ENCODE data around the gene STEAP2.
"Not testable (repeated sequence)": the region's sequence is repeated elsewhere in the genome, so short reads cannot be mapped to it uniquely, and the experiment has no call there.

STEAP2 gene

GRCh38 chr7:90211391-90212148, at the start of gene STEAP2:
STEAP2 (plus strand) TSS chr7:90211740; CDS start chr7:90225083, 13,343 bp downstream.
- DNase-seq: peak; percentile 67

GRCh38 chr7:90163534-90163933, 48.0 kb upstream of the STEAP2 start:
- no peak for DNase-seq

DNA sequence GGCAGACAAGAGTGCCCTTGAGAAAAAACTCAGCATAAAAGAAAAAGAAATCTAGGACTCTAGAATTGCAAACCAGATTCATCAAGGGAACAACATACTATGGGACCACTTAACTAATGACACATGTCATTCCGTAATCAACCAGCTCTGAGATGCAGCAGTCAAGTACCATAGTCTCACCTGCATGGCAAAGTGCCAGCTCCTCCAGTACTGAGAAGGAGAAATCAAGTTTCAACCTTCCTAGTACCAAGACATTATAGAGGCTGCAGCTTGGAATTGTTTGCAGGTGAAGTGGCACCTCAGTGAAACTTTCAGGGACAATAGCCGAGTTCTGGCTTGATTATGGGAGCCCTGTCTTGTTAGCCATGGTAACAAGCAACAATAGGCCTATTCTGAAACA, 45.8 kb upstream of the STEAP2 start:
- DNase-seq: no peak

DNA sequence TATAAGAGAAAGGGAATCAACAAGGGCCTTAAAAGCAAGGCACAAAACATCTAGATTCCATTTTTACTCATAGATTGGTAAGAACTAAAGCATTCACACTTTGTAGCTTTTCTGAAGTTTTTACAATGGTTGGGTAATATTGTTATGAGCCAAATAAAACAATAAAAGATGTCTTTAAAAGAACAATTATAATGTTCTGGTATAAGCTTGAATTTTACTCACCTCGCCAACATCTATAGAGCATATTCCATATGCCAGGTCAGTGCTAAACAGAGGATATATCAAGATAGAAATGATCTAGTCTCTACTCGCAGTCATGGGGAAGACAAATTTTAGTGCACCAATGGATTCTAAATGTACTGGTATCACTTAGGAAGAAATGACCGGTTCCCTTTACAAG, 45.4 kb upstream of the STEAP2 start:
- DNase-seq: no peak

DNA sequence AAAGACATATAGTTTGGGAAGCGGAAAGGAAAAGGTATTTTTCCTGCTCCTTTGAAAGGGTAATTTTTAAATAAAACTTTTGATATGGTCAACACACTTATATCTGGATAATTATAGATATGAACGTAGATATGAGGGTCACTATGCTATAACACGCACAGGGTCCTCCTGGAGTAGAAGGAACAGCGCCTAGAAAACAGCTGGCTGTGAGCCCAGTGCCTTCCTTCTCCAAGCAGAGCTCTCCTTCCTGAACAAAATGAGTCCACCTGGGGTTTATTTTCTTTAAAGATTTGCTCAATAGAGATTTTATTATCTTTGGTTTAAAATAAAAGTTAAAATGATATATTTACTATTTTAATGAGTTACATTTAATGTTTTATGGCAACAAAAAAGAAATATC, 44.2 kb upstream of the STEAP2 start:
- no peak for DNase-seq

GRCh38 chr7:90169891-90170290, 41.6 kb upstream of the STEAP2 start:
- no peak for DNase-seq

DNA sequence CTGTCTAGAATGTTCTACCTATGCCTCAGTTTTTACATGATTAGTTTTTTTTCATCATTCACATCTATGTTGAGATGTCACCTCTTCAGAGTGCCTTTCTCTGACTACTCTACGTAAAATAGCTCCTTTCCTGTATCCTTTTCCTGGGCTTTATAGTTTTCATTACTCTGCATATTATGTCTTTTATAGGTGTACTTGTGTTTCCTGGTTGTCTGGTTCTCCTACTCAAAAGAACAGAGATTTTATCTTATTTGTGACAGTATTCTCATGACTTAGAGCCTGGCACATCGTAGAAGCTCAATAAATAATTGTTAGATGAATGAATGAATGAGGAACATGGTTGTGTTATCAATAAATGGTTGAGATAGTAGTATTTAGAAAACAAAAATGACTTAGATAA, 39.4 kb upstream of the STEAP2 start:
- no peak for DNase-seq

- DNase-seq: no peak
Observed at GRCh38 chr7:90172624-90173023, 38.9 kb upstream of the STEAP2 start.

DNA sequence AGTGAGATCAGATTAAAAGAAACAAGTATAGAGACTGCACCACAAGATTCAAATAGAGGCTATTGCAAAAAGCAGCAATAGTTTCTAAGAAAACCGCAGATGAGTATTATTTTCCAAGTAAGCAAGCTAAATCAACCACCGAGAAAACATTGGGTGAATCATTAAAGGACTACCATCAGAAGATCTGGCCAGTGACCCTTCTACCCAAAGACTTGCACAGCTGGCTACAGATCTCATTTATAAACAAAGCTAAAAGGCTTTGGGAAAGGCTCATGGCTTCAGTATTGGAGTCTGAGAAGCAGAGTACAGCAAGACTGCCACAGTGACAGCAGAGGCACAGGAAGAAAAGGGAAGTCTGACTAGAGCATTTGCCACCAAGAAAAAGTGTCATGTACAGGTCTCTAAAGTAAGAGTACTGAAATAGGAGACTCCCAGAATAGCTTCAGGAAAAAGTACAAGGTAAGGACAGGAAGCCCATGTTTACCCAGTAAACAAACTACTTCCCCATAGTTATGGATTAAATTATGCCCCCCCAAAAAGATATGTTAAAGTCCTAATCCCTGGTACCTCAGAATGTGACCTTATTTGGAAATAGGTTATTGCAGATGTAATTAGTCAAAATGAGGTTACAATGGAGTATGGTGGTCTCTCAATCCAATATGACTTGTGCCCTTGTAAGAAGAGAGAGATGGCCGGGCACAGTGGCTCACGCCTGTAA, 38.3 kb upstream of the STEAP2 start:
- no peak for DNase-seq

DNA sequence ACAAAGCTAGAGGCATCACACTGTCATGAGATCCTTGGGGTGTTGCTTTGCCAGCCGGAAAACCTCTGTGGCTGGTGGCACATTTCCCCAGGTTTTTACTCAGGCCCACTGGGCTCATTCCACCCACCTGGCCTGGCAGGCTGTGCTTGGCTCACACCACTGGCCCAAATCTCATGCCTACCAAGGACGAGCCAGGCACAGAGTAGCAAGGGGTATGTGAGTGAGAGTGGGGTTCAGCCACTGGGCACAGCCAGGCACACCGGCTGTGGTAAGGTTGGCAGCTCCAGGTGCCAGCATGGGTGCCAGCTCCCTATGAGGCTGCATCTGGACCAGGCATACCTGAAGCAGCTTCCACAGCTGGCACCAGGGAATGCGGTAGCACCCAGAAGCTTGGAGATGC, 35.9 kb upstream of the STEAP2 start:
- no peak for DNase-seq

GRCh38 chr7:90176195-90176594, 35.3 kb upstream of the STEAP2 start:
- no peak for DNase-seq

GRCh38 chr7:90178166-90178565, 33.4 kb upstream of the STEAP2 start:
- DNase-seq: no peak

DNA sequence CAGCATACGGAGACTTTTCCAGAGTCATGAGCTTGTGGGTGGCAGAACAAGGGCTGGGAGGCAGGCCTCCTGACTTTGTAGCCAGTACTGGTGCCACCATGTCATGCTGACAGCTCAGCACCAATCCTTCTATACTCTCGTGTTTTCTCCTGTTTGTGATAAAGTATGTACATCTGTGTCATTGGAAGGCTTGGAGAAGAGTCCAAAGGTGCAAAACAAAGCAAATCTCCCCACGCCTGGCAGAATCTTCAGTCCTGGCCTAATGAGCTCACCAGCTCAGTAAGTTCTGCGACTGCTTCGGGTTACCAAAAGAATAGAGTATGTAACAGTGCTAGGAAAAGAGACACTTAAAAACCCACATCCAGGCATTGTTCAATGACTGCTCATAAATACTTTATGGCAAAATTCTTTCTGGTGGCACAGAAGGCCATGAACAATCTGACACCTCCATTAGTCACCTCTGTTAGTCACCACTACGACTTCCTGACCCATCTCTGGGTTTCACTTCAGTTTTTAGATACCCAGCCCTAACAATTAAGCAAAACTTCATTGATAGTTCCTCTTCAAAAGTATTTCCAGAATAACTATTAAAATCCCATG, 32.8 kb upstream of the STEAP2 start:
- no peak for DNase-seq

DNA sequence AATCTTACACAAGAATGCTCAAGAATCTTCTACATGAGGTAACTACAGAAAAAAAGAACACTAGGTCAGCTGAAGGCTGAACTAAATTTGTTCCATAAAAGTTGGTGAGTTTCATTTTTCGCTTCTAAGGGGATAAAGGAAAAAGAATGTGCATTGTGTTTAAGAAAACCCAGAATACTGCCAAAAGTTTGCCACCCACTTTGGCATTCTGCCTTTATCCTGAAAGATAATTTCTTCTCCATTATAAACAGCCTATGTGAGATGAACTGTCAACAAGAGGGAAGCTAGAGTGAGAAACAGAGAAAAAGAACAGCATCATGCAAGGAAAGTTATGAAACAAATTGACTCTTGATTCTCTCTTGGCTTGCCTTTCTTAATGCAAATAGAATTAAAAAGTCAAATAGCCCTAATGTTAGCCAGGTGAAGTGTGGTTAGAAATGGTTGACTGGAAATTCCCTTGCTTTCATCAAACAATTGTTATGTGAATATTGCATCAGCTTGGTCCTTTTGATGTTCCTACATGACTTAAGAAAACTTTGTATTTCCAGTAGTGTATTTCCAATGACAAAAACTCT, 31.4 kb upstream of the STEAP2 start:
- no peak for DNase-seq

- DNase-seq: no peak
Observed at GRCh38 chr7:90180649-90181048, 30.9 kb upstream of the STEAP2 start.

DNA sequence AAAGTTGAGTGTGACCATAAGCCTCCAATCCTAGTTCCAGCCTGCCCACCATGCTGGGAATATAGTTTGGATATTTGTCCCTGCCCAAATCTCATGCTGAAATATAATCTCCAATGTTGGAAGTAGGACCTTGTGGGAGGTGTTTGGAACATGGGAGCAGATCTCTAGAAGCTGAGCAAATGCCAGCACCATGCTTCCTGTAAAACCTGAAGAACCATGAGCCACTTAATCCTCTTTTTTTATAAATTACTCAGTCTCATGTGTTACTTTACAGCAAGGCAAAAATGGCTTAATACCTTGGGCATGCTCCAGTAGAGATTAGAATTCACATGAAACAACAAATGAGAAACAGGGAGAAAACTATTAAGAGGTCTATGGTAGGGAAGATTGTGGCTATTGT, 30.1 kb upstream of the STEAP2 start:
- DNase-seq: no peak

DNA sequence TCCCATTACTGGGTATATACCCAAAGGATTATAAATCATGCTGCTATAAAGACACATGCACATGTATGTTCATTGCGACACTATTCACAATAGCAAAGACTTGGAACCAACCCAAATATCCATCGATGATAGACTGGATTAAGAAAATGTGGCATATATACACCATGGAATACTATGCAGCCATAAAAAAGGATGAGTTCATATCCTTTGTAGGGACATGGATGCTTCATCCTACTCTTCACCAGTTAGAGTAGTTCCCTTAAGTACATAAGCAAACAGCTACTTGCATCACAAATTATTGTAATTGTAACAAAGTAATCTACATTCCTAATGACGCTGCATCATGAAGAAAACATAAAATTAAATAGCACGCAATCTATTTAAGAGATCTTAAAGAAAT, 25.2 kb upstream of the STEAP2 start:
- DNase-seq: not testable (repeated sequence)

DNA sequence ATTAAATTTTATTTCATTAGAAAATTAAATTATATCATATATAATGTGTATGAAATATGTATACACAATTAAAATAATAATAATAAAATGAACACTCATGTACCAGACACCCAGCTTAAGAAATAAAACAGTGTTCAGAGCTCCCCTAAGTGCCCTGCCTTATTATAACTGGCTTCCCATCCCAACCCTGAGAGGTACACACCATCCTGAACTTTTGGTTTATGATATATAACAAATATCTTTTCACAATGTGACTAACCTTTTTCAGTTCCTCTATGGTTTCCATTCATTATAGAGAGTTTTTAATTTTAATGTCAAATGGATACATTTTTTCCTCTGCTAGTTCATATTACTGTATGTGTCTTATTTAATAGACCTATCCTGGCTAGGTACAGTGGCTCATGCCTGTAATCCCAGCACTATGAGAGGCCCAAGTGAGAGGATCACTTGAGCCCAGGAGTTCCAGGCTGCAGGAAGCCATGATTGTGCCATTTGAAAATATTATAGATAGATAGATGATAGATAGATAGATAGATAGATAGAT, 24.0 kb upstream of the STEAP2 start:
- no peak for DNase-seq

GRCh38 chr7:90188281-90188680, 23.3 kb upstream of the STEAP2 start:
- no peak for DNase-seq

DNA sequence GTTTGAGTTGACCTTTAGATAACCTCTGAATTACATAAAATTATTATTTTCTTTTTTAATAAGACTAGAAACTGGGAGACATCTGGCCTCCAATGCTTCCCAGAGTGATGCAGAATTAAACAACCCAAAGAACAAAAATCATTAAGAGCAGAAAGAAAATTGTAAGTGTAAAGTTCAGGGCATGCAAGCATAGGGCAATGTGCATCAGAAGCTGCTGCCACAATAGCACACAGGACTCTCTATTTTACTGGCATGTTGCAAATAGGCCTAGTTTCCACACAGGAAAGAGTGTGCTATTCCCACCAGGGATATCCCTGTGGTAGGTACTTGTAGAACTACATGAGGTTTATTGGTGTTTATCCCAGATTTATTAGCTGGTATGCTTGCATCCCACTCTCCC, 20.5 kb upstream of the STEAP2 start:
- DNase-seq: no peak

- no peak for DNase-seq
Observed at GRCh38 chr7:90191648-90192047, 19.9 kb upstream of the STEAP2 start.

DNA sequence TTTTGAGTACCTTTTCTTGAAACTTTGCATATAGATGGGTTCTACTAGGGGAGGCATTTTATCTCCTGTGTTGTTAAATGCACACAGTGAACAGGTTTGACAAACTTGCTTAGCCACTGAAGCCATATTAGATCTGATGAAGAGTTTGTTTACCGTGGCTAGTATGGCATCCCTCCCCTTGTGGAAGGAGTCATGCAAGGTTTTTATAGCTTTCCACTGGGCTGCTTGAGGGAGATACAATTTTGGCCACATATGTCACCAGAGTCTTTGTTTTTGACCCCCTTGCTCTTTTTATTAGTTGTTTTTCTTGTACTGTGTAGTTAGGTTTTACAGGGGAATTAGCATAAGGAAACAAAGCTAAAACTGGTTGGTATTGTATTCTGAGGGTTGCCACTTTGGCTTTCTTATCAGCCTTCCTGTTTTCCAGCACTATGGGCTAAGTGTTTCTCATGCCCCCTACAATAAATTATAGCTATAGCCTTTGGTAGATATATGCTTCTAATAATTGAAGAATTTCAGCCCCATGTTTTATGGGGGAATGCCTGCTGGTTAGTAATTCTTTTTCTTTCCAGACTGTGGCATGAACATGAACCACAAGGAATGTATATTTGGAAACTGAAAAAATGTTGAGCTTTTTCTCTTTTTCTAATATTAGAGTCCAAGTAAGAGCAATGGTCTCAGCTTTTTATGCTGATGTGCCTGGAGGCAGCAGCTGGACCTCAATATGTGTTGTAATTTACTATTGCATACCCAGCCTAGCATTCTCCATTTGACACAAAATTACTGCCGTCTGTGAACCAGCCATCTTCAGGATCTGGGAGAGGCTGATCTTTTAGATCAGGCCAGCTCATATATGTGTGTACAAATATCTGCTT, 18.4 kb upstream of the STEAP2 start:
- no peak for DNase-seq
